SU-DHL-6 (cell line): ENCODE measurements around the gene MOCS3.

Experiments
- CTCF ChIP-seq: fragments of 200-600 bp; sonication (generic); IDR thresholded peaks from one replicate; pipeline ENCODE4 v1.5.1; 2017; ENCODE audit warnings: antibody characterized with exemption, mild to moderate bottlenecking, low read length, moderate library complexity; ENCODE audit not compliant: insufficient read depth, poor library complexity, severe bottlenecking
- EZH2phosphoT487 ChIP-seq: fragments of 200-600 bp; sonication (generic), shearing (Covaris generic); conservative IDR thresholded peaks from 2 replicates; pipeline ENCODE4 v1.6.1; 2018; ENCODE audit warnings: mild to moderate bottlenecking, antibody characterized with exemption, low read length, moderate library complexity, mixed read lengths

DNA sequence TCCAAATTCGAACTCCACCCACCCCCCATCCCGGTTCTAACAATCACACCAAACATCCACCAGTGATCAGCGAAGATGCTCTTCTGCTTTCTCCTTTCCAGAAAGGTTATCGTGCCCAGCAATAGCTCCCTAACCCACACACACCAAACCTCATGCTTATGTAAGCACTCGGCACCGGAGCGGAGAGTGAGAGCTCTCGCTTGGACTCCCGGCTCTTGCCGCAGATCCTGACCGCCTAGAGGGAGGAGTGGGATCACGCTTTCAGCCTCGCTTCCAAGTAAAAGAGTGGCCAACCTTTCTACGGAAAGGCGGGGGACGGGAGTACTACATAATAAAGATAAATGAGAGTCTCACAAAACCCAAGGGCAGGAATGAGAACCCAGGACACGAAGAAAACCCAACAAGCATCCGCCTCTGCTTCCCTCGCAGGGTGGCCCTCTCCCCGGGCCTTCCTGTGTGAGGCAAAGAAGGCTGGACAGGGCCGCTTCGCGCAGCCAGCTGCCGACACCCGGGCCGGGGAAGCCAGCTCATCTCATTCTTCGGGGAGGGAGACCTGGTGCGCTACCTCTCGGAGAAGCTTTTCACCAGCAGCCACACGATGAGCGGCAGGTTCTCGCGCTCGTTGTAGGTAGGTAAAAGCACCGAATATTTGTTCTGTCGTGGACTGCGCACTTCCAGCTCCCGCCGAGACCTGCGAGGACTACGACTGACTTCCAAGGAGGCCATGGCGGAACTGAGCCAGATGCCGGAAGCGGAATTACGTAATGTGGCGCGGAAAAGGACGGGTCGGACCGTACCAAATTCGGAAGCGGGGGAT lies 612 bp upstream of the MOCS3 start, which contains the start of gene DPM1:
- no peak for TF ChIP-seq CTCF
- TF ChIP-seq EZH2phosphoT487, result no peak
